ENCODE measurements around the gene TSPAN9.
A peak's percentile ranks its signal among the peaks of the same experiment; 100 is the strongest.

GRCh38 chr12:3113671-3114325, 36.6 kb downstream of the TSPAN9 start:
- TF ChIP-seq, protein P1, sequence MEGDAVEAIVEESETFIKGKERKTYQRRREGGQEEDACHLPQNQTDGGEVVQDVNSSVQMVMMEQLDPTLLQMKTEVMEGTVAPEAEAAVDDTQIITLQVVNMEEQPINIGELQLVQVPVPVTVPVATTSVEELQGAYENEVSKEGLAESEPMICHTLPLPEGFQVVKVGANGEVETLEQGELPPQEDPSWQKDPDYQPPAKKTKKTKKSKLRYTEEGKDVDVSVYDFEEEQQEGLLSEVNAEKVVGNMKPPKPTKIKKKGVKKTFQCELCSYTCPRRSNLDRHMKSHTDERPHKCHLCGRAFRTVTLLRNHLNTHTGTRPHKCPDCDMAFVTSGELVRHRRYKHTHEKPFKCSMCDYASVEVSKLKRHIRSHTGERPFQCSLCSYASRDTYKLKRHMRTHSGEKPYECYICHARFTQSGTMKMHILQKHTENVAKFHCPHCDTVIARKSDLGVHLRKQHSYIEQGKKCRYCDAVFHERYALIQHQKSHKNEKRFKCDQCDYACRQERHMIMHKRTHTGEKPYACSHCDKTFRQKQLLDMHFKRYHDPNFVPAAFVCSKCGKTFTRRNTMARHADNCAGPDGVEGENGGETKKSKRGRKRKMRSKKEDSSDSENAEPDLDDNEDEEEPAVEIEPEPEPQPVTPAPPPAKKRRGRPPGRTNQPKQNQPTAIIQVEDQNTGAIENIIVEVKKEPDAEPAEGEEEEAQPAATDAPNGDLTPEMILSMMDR (IDR thresholded peaks at IDR 0.05; ENCODE audit: low read depth, low read length, missing input control) = no peak
- peak; percentile 33 for TF ChIP-seq SP1 (IDR thresholded peaks at IDR 0.05)
- TF ChIP-seq YY1 (IDR thresholded peaks at IDR 0.05) = peak; percentile 62
- no peak for TF ChIP-seq EGR1 (IDR thresholded peaks at IDR 0.05; ENCODE audit: low read depth in 2 of 2)
- no peak for TF ChIP-seq RAD21 (IDR thresholded peaks at IDR 0.05)
- TF ChIP-seq JUND (IDR thresholded peaks at IDR 0.05) = no peak
- TF ChIP-seq, protein P2, sequence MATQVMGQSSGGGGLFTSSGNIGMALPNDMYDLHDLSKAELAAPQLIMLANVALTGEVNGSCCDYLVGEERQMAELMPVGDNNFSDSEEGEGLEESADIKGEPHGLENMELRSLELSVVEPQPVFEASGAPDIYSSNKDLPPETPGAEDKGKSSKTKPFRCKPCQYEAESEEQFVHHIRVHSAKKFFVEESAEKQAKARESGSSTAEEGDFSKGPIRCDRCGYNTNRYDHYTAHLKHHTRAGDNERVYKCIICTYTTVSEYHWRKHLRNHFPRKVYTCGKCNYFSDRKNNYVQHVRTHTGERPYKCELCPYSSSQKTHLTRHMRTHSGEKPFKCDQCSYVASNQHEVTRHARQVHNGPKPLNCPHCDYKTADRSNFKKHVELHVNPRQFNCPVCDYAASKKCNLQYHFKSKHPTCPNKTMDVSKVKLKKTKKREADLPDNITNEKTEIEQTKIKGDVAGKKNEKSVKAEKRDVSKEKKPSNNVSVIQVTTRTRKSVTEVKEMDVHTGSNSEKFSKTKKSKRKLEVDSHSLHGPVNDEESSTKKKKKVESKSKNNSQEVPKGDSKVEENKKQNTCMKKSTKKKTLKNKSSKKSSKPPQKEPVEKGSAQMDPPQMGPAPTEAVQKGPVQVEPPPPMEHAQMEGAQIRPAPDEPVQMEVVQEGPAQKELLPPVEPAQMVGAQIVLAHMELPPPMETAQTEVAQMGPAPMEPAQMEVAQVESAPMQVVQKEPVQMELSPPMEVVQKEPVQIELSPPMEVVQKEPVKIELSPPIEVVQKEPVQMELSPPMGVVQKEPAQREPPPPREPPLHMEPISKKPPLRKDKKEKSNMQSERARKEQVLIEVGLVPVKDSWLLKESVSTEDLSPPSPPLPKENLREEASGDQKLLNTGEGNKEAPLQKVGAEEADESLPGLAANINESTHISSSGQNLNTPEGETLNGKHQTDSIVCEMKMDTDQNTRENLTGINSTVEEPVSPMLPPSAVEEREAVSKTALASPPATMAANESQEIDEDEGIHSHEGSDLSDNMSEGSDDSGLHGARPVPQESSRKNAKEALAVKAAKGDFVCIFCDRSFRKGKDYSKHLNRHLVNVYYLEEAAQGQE (IDR thresholded peaks at IDR 0.05) = peak; percentile 20
- TF ChIP-seq GABPA (IDR thresholded peaks at IDR 0.05 in 1 of 2, conservative IDR thresholded peaks at IDR 0.05 in 1 of 2) = no peak
- TF ChIP-seq, protein P3, sequence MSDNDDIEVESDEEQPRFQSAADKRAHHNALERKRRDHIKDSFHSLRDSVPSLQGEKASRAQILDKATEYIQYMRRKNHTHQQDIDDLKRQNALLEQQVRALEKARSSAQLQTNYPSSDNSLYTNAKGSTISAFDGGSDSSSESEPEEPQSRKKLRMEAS (IDR thresholded peaks at IDR 0.05) = peak; percentile 69
- TF ChIP-seq, protein P4, sequence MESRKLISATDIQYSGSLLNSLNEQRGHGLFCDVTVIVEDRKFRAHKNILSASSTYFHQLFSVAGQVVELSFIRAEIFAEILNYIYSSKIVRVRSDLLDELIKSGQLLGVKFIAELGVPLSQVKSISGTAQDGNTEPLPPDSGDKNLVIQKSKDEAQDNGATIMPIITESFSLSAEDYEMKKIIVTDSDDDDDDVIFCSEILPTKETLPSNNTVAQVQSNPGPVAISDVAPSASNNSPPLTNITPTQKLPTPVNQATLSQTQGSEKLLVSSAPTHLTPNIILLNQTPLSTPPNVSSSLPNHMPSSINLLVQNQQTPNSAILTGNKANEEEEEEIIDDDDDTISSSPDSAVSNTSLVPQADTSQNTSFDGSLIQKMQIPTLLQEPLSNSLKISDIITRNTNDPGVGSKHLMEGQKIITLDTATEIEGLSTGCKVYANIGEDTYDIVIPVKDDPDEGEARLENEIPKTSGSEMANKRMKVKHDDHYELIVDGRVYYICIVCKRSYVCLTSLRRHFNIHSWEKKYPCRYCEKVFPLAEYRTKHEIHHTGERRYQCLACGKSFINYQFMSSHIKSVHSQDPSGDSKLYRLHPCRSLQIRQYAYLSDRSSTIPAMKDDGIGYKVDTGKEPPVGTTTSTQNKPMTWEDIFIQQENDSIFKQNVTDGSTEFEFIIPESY (IDR thresholded peaks at IDR 0.05) = no peak
- TF ChIP-seq RXRA (IDR thresholded peaks at IDR 0.05) = peak; percentile 48 to 88
- no peak for TF ChIP-seq FOXA2 (IDR thresholded peaks at IDR 0.05)
- TF ChIP-seq TAF1 (conservative IDR thresholded peaks at IDR 0.05) = no peak

Measured in liver (tissue), 3 donors.